ENCODE results near the gene SLC25A41. TPM values are rescaled to one million over a fixed set of nuclear protein-coding genes. Genes with fewer than 3 reads are reported as not detected.
A peak's percentile ranks its signal among the peaks of the same experiment; 100 is the strongest.

Gene SLC25A41
- polyA plus RNA-seq, 4 donors = 0.34 to 2.7 (median 0.45) TPM

GRCh38 chr19:6466526-6467248 is 33.1 kb upstream of the SLC25A41 start:
- Histone ChIP-seq H3K4me1 (ENCODE audit: control insufficient read depth in 3 of 3, insufficient read depth in 2 of 3, low read depth in 1 of 3, low read length in 2 of 3) (peaks cover 0 to 5% (median 0%) of the 10 kb centered on the region in 3 donors), H3K27me3 (ENCODE audit: control insufficient read depth in 3 of 3, insufficient read depth in 3 of 3, low read length in 3 of 3) (peaks cover 0 to 8% (median 0%) of the 10 kb centered on the region in 3 donors), H3K9me3 (ENCODE audit: control insufficient read depth in 2 of 2, insufficient read depth in 1 of 2, low read depth in 1 of 2, low read length in 1 of 2) (no peaks in the 10 kb centered on the region), H3K27ac (ENCODE audit: low read depth in 1 of 3, low read length in 2 of 3) (no peak overlapping the region), H3K4me3 (ENCODE audit: low read depth in 1 of 3, low read length in 3 of 3) (no peak overlapping the region), H3K36me3 (ENCODE audit: control insufficient read depth in 3 of 3, insufficient read depth in 2 of 3, low read depth in 1 of 3, low read length in 3 of 3) (peaks cover 0 to 38% (median 7%) of the 10 kb centered on the region in 3 donors)
- FAIRE-seq (no peak), DNase-seq (no peak)
- WGBS, 3 donors = 88 to 92% (median 91%) methylated on average over 21 of the region's 21 CpGs

DNA sequence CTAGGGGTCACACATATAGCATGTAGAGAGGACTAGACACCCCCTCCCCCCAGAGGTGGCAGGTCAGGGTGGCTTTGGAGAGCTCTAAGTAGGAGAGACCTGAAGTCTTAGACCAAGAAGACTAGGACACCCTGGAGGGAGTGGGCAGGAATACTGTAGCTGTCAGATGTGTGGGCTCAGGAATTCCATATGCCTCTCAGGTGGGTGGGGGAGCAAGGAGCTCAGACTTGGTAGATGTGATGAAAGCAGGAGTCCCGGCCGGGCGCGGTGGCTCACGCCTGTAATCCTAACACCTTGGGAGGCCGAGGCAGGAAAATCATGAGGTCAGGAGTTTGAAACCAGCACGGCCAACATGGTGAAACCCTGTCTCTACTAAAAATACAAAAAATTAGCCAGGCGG is 32.1 kb upstream of the SLC25A41 start:
- Histone ChIP-seq H3K27me3 (ENCODE audit: control insufficient read depth in 3 of 3, insufficient read depth in 3 of 3, low read length in 3 of 3) (peaks cover 0 to 8% (median 0%) of the 10 kb centered on the region in 3 donors), H3K4me3 (ENCODE audit: low read depth in 1 of 3, low read length in 3 of 3) (peak overlapping the region in 2 of 3 donors; percentile 69 to 88), H3K4me1 (ENCODE audit: control insufficient read depth in 3 of 3, insufficient read depth in 2 of 3, low read depth in 1 of 3, low read length in 2 of 3) (peaks cover 0 to 5% (median 0%) of the 10 kb centered on the region in 3 donors), H3K9me3 (ENCODE audit: control insufficient read depth in 2 of 2, insufficient read depth in 1 of 2, low read depth in 1 of 2, low read length in 1 of 2) (no peaks in the 10 kb centered on the region), H3K27ac (ENCODE audit: low read depth in 1 of 3, low read length in 2 of 3) (no peak overlapping the region), H3K36me3 (ENCODE audit: control insufficient read depth in 3 of 3, insufficient read depth in 2 of 3, low read depth in 1 of 3, low read length in 3 of 3) (peaks cover 0 to 38% (median 7%) of the 10 kb centered on the region in 3 donors)
- FAIRE-seq (no peak), DNase-seq (no peak)
- 86 to 96% (median 91%) methylated on average over 8 of the region's 8 CpGs for WGBS, 3 donors

DNA sequence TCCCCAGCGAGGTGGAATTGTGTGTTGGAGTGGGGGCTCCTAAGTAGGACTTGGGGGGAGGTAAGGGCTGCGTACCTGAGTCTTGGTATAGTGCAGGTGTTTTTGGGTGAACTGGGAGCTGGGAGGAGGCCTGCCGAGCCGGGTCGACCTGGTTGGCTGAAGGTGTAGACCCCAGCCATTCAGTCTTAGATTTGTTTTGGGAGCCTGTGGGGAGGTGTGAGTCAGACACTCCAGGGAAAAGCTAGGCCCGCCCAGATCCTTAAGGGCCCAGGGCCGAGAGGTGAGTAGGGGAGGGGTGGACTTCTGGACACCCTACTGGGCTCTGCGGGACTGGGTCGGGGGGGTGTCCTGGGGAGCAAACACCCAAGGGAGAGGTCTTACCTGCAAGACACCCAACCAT is 31.4 kb upstream of the SLC25A41 start:
- peaks cover 0 to 8% (median 0%) of the 10 kb centered on the region in 3 donors for H3K27me3 ChIP-seq (ENCODE audit: control insufficient read depth in 3 of 3, insufficient read depth in 3 of 3, low read length in 3 of 3)
- H3K36me3 ChIP-seq (ENCODE audit: control insufficient read depth in 3 of 3, insufficient read depth in 2 of 3, low read depth in 1 of 3, low read length in 3 of 3) = peaks cover 0 to 38% (median 7%) of the 10 kb centered on the region in 3 donors
- peak; percentile 16 to 56 for DNase-seq
- H3K27ac ChIP-seq (ENCODE audit: low read depth in 1 of 3, low read length in 2 of 3) = peak overlapping the region; percentile 72 to 99 (median 96)
- peak overlapping the region; percentile 61 to 88 (median 69) for H3K4me3 ChIP-seq (ENCODE audit: low read depth in 1 of 3, low read length in 3 of 3)
- FAIRE-seq = no peak
- peaks cover 0 to 5% (median 0%) of the 10 kb centered on the region in 3 donors for H3K4me1 ChIP-seq (ENCODE audit: control insufficient read depth in 3 of 3, insufficient read depth in 2 of 3, low read depth in 1 of 3, low read length in 2 of 3)
- H3K9me3 ChIP-seq (ENCODE audit: control insufficient read depth in 2 of 2, insufficient read depth in 1 of 2, low read depth in 1 of 2, low read length in 1 of 2) = no peaks in the 10 kb centered on the region
- WGBS, 3 donors = 13 to 37% (median 25%) methylated on average over 9 of the region's 9 CpGs

DNA sequence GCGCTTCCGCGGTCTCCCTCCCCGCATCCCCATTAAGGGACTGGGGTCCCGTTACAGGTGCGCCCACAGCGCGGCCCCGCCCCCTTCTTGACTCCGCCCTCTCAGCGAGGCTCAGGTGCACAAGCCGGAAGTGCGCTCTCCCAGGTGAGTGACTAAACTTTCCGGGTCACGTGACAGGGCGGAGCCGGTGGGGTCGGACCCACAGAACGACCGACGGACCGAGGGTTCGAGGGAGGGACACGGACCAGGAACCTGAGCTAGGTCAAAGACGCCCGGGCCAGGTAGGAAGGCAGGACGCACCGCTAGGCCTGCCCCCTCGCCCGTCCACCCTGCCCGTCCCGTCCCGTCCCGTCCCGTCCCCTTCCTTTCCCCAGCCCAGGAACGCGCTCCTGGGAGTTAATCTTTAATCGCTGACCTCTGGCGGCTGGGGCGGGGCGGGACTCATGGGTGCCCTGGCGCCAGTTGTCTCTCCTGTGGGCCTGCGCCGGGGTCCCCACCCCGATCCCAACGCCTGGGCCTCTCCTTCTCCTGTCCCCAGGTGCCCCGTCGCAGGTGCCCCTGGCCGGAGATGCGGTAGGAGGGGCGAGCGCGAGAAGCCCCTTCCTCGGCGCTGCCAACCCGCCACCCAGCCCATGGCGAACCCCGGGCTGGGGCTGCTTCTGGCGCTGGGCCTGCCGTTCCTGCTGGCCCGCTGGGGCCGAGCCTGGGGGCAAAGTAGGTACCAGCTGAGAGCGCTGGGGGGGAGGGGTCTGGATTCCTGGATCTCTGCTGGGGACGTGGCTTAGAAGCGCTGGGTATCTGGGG is 30.7 kb upstream of the SLC25A41 start, which contains the start of gene CRB3:
Gene CRB3, plus strand, starts transcription at position 202 of the 804 bp plus-strand sequence. Its CDS starts 431 bp downstream, at position 633.
- FAIRE-seq (no peak), DNase-seq (peak; percentile 98 to 99)
- peaks cover 0 to 5% (median 0%) of the 10 kb centered on the region in 3 donors for H3K4me1 ChIP-seq (ENCODE audit: control insufficient read depth in 3 of 3, insufficient read depth in 2 of 3, low read depth in 1 of 3, low read length in 2 of 3)
- peak within 1 kb of the TSS; percentile 61 to 88 (median 69) for H3K4me3 ChIP-seq (ENCODE audit: low read depth in 1 of 3, low read length in 3 of 3)
- peak within 1 kb of the TSS; percentile 72 to 99 (median 96) for H3K27ac ChIP-seq (ENCODE audit: low read depth in 1 of 3, low read length in 2 of 3)
- WGBS, 3 donors = 3 to 8% (median 6%) methylated on average over 50 to 65 of the region's 65 CpGs
- peaks cover 0 to 8% (median 0%) of the 10 kb centered on the region in 3 donors for H3K27me3 ChIP-seq (ENCODE audit: control insufficient read depth in 3 of 3, insufficient read depth in 3 of 3, low read length in 3 of 3)
- no peaks in the 10 kb centered on the region for H3K9me3 ChIP-seq (ENCODE audit: control insufficient read depth in 2 of 2, insufficient read depth in 1 of 2, low read depth in 1 of 2, low read length in 1 of 2)
- peaks cover 0 to 35% (median 7%) of the 10 kb centered on the region in 3 donors for H3K36me3 ChIP-seq (ENCODE audit: control insufficient read depth in 3 of 3, insufficient read depth in 2 of 3, low read depth in 1 of 3, low read length in 3 of 3)

DNA sequence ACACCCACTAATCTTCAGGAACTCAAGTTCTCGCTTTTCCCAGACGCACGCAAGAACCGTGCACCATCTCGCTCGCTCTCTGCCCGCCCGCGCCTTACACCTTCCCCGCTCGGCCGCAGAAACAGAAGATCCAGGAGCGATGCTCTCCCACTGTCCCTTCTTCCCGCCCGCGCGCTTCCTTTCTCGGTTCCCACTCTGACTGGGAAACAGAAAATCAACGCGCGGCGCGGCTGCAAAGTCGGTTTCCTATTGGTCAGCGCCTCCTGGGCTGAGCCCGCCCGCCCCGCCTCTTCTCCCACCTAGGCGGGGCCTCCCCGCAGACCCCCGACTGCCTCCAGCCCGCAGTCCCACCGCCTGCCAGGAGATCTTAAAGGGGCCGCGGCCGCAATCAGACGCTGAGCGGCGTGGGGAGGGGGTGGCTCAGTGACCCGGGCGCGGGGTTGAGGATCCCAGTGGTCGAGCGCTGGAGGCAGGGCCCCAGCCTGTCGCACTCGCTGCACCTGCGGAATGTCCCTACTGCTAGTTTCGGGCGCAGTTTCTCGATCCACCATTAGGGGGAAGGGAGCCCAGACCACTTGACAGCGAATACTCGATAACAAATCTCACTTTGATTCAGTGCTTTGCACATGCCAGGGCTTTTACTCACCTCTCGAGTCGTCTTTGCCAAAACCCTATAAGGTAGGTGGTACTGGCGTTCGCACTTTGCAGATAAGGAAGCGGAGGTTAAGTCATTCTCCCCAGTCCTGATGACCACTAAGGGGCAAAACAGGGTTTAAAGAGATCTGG is 26.7 kb upstream of the SLC25A41 start:
- peak; percentile 98 to 99 for DNase-seq
- Histone ChIP-seq H3K27ac (ENCODE audit: low read depth in 1 of 3, low read length in 2 of 3) (peak overlapping the region; percentile 85 to 95 (median 93)), H3K36me3 (ENCODE audit: control insufficient read depth in 3 of 3, insufficient read depth in 2 of 3, low read depth in 1 of 3, low read length in 3 of 3) (peaks cover 4 to 13% (median 5%) of the 10 kb centered on the region in 3 donors), H3K27me3 (ENCODE audit: control insufficient read depth in 3 of 3, insufficient read depth in 3 of 3, low read length in 3 of 3) (peaks cover 0 to 8% (median 0%) of the 10 kb centered on the region in 3 donors), H3K4me1 (ENCODE audit: control insufficient read depth in 3 of 3, insufficient read depth in 2 of 3, low read depth in 1 of 3, low read length in 2 of 3) (peaks cover 0 to 8% (median 0%) of the 10 kb centered on the region in 3 donors), H3K9me3 (ENCODE audit: control insufficient read depth in 2 of 2, insufficient read depth in 1 of 2, low read depth in 1 of 2, low read length in 1 of 2) (no peaks in the 10 kb centered on the region), H3K4me3 (ENCODE audit: low read depth in 1 of 3, low read length in 3 of 3) (peak overlapping the region; percentile 57 to 92 (median 83))
- no peak for FAIRE-seq
- 0 to 1% (median 0%) methylated on average over 55 to 57 of the region's 57 CpGs for WGBS, 3 donors

GRCh38 chr19:6459262-6460098 is 25.9 kb upstream of the SLC25A41 start, which contains the start of gene SLC25A23:
TSS of gene SLC25A23 (minus strand) at chr19:6459792. CDS start at chr19:6459628, 164 bp downstream.
- peaks cover 0 to 5% of the 10 kb centered on the region in 2 donors for H3K9me3 ChIP-seq (ENCODE audit: control insufficient read depth in 2 of 2, insufficient read depth in 1 of 2, low read depth in 1 of 2, low read length in 1 of 2)
- peaks cover 6 to 18% (median 7%) of the 10 kb centered on the region in 3 donors for H3K36me3 ChIP-seq (ENCODE audit: control insufficient read depth in 3 of 3, insufficient read depth in 2 of 3, low read depth in 1 of 3, low read length in 3 of 3)
- WGBS, 3 donors = 2 to 5% (median 3%) methylated on average over 25 to 70 of the region's 70 CpGs
- H3K4me1 ChIP-seq (ENCODE audit: control insufficient read depth in 3 of 3, insufficient read depth in 2 of 3, low read depth in 1 of 3, low read length in 2 of 3) = peaks cover 0 to 8% (median 0%) of the 10 kb centered on the region in 3 donors
- peak within 1 kb of the TSS; percentile 85 to 95 (median 93) for H3K27ac ChIP-seq (ENCODE audit: low read depth in 1 of 3, low read length in 2 of 3)
- DNase-seq (peak; percentile 78 to 85), FAIRE-seq (no peak)
- peaks cover 0 to 7% (median 0%) of the 10 kb centered on the region in 3 donors for H3K27me3 ChIP-seq (ENCODE audit: control insufficient read depth in 3 of 3, insufficient read depth in 3 of 3, low read length in 3 of 3)
- peak within 1 kb of the TSS; percentile 57 to 92 (median 83) for H3K4me3 ChIP-seq (ENCODE audit: low read depth in 1 of 3, low read length in 3 of 3)

- DNase-seq (peak; percentile 42 to 63), FAIRE-seq (no peak)
- Histone ChIP-seq H3K9me3 (ENCODE audit: control insufficient read depth in 2 of 2, insufficient read depth in 1 of 2, low read depth in 1 of 2, low read length in 1 of 2) (peaks cover 2 to 12% of the 10 kb centered on the region in 2 donors), H3K4me3 (ENCODE audit: low read depth in 1 of 3, low read length in 3 of 3) (peak overlapping the region; percentile 56 to 92 (median 83)), H3K27ac (ENCODE audit: low read depth in 1 of 3, low read length in 2 of 3) (peak overlapping the region in 1 of 3 donors; percentile 58), H3K4me1 (ENCODE audit: control insufficient read depth in 3 of 3, insufficient read depth in 2 of 3, low read depth in 1 of 3, low read length in 2 of 3) (peaks cover 0 to 8% (median 0%) of the 10 kb centered on the region in 3 donors), H3K27me3 (ENCODE audit: control insufficient read depth in 3 of 3, insufficient read depth in 3 of 3, low read length in 3 of 3) (no peaks in the 10 kb centered on the region), H3K36me3 (ENCODE audit: control insufficient read depth in 3 of 3, insufficient read depth in 2 of 3, low read depth in 1 of 3, low read length in 3 of 3) (peaks cover 8 to 25% (median 14%) of the 10 kb centered on the region in 3 donors)
- 40 to 44% (median 44%) methylated on average over 12 to 16 of the region's 16 CpGs for WGBS, 3 donors
Observed at GRCh38 chr19:6458695-6459261, 25.2 kb upstream of the SLC25A41 start.

Measured in small intestine (tissue), 7 donors.